Mesothelial cell of epicardium (in vitro differentiated cells): Measurements from ENCODE around the gene RHOBTB3. TPM values are rescaled to one million over a fixed set of nuclear protein-coding genes. Genes with fewer than 3 reads are reported as not detected.

Experiments used
- DNase-seq, 2 experiments: peaks; one replicate each; pipeline ENCODE4 v3.0.0; 2021; ENCODE audit warnings: low spot score in 2 of 2; ENCODE audit not compliant: unreplicated experiment in 2 of 2
- H3K27ac Mint-ChIP-seq: 2 replicates; pipeline ENCODE4 v1.8.0; 2021; ENCODE audit warnings: mixed read lengths
- H3K27me3 Mint-ChIP-seq: 2 replicates; pipeline ENCODE4 v1.8.0; 2021; ENCODE audit warnings: low read depth, mixed read lengths
- H3K36me3 Mint-ChIP-seq: 2 replicates; pipeline ENCODE4 v1.8.0; 2021; ENCODE audit warnings: mixed read lengths
- H3K4me1 Mint-ChIP-seq: 2 replicates; pipeline ENCODE4 v1.8.0; 2021; ENCODE audit warnings: mixed read lengths
- H3K4me3 Mint-ChIP-seq: 2 replicates; pipeline ENCODE4 v1.8.0; 2021; ENCODE audit warnings: mild to moderate bottlenecking, moderate library complexity, mixed read lengths
- H3K9me3 Mint-ChIP-seq: 2 replicates; pipeline ENCODE4 v1.8.0; 2021; ENCODE audit warnings: mixed read lengths
- CTCF ChIP-seq: fragments of 200-600 bp; sonication (generic); IDR thresholded peaks from one replicate; pipeline ENCODE4 v1.5.0; 2021; ENCODE audit warnings: antibody characterized with exemption; ENCODE audit not compliant: unreplicated experiment
- total RNA-seq: library from RNA; stranded (reverse); gene quantifications from 3 replicates; pipeline ENCODE4 v1.2.1, GENCODE V29; 2021

The RHOBTB3 gene
- total RNA-seq, 1 donor from 2014 or later: 153 TPM

- H3K27me3 Mint-ChIP-seq: no peaks in the 10 kb centered on the region
- no peaks in the 10 kb centered on the region for H3K36me3 Mint-ChIP-seq
- no peak overlapping the region for H3K27ac Mint-ChIP-seq
- H3K9me3 Mint-ChIP-seq: no peaks in the 10 kb centered on the region
- no peak for DNase-seq
- H3K4me1 Mint-ChIP-seq: peaks cover 7% of the 10 kb centered on the region
- no peak overlapping the region for H3K4me3 Mint-ChIP-seq
- no peak for TF ChIP-seq CTCF
Measured at GRCh38 chr5:95840956-95841705, 110.0 kb downstream of the RHOBTB3 start.

- H3K4me3 Mint-ChIP-seq: no peak overlapping the region
- no peaks in the 10 kb centered on the region for H3K27me3 Mint-ChIP-seq
- no peaks in the 10 kb centered on the region for H3K9me3 Mint-ChIP-seq
- no peak for DNase-seq
- H3K4me1 Mint-ChIP-seq: peaks cover 9% of the 10 kb centered on the region
- H3K27ac Mint-ChIP-seq: no peak overlapping the region
- TF ChIP-seq CTCF: no peak
- no peaks in the 10 kb centered on the region for H3K36me3 Mint-ChIP-seq
Measured at GRCh38 chr5:95841914-95842812, 111.0 kb downstream of the RHOBTB3 start.

GRCh38 chr5:95842854-95843544, 111.9 kb downstream of the RHOBTB3 start:
- TF ChIP-seq CTCF: no peak
- Mint-ChIP-seq H3K4me3 (no peak overlapping the region), H3K27ac (no peak overlapping the region), H3K36me3 (no peaks in the 10 kb centered on the region), H3K4me1 (peaks cover 9% of the 10 kb centered on the region), H3K9me3 (no peaks in the 10 kb centered on the region), H3K27me3 (no peaks in the 10 kb centered on the region)
- DNase-seq: no peak

GRCh38 chr5:95843733-95844223, 112.6 kb downstream of the RHOBTB3 start:
- Mint-ChIP-seq H3K27ac (no peak overlapping the region), H3K36me3 (no peaks in the 10 kb centered on the region), H3K27me3 (peaks cover 2% of the 10 kb centered on the region), H3K9me3 (no peaks in the 10 kb centered on the region), H3K4me3 (no peak overlapping the region), H3K4me1 (peaks cover 9% of the 10 kb centered on the region)
- DNase-seq: no peak
- TF ChIP-seq CTCF: no peak

- Mint-ChIP-seq H3K27ac (no peak overlapping the region), H3K27me3 (peaks cover 2% of the 10 kb centered on the region), H3K9me3 (no peaks in the 10 kb centered on the region), H3K36me3 (no peaks in the 10 kb centered on the region), H3K4me3 (no peak overlapping the region), H3K4me1 (peaks cover 9% of the 10 kb centered on the region)
- no peak for TF ChIP-seq CTCF
- DNase-seq: no peak
Measured at GRCh38 chr5:95845391-95845790, 114.3 kb downstream of the RHOBTB3 start.
